Right cardiac atrium (tissue), 5 donors: ENCODE measurements around the gene INPP5D. TPM values are rescaled to one million over a fixed set of nuclear protein-coding genes. Genes with fewer than 3 reads are reported as not detected.

Experiments
- ATAC-seq, 2 donors: fragments of 200-7000 bp; cut with Tn5 transposase; one replicate each; pipeline versions ENCODE4 v1.8.0 to v1.9.1; 2020; ENCODE audit warnings: moderate library complexity in 2 of 2, mild to moderate bottlenecking in 1 of 2
- DNase-seq, 3 donors: peaks; one replicate each; pipeline ENCODE4 v3.0.0-alpha.2; 2020
- H3K27ac ChIP-seq: one replicate; pipeline ENCODE4 v1.5.1; 2013; ENCODE audit warnings: mild to moderate bottlenecking, low read length, control low read depth, moderate library complexity
- H3K27me3 ChIP-seq: one replicate; pipeline ENCODE4 v1.6.1; 2013; ENCODE audit not compliant: control insufficient read depth, insufficient read depth
- H3K4me1 ChIP-seq: one replicate; pipeline ENCODE4 v1.6.1; 2013; ENCODE audit warnings: low read length; ENCODE audit not compliant: control insufficient read depth, insufficient read depth
- H3K4me3 ChIP-seq: one replicate; pipeline ENCODE4 v1.5.1; 2013; ENCODE audit warnings: low read length, control low read depth
- H3K9me3 ChIP-seq: one replicate; pipeline ENCODE4 v1.6.1; 2013; ENCODE audit warnings: low read length; ENCODE audit not compliant: control insufficient read depth
- WGBS: extraction: QIAGEN DNeasy Blood & Tissue Kit; methylation state at CpG from one replicate; pipeline ENCODE4 v1.1.7; 2013; 5-methylcytosine and 5-hydroxymethylcytosine counted together
- intact Hi-C, 4 donors: fragments of 100-400 bp; cut with DNase I; formaldehyde crosslinking; loops; one replicate each; pipeline versions ENCODE4 v1.11.0 to v1.14.0; 2022 to 2023
- polyA plus RNA-seq: library from polyadenylated mRNA; stranded (reverse); fragments of 200-250 nt; gene quantifications from one replicate; pipeline ENCODE4 v1.2.3, GENCODE V29; 2013
- total RNA-seq, 4 donors: library from RNA; stranded (reverse); fragmentation: NEBNext Ultra II Directional; extraction: Animal tissue kit (Norgen Biotek cat#: 25700); gene quantifications; one replicate each; pipeline ENCODE4 v1.2.1, GENCODE V29; 2021
- donor health status: healthy with polysubstance abuse.
- donor health status: DM: no; HTN: yes; CAD: no.
- donor health status: DM: no; HTN: no; CAD: no.
- donor health status: DM: no; HTN: yes; CAD: no; lungs with severe emphysema.
- donor health status: DM: yes; HTN: yes; CAD: no.

The INPP5D gene
- total and polyA plus RNA-seq, 5 donors, result 3.6 to 7.8 (median 6.9) TPM

DNA sequence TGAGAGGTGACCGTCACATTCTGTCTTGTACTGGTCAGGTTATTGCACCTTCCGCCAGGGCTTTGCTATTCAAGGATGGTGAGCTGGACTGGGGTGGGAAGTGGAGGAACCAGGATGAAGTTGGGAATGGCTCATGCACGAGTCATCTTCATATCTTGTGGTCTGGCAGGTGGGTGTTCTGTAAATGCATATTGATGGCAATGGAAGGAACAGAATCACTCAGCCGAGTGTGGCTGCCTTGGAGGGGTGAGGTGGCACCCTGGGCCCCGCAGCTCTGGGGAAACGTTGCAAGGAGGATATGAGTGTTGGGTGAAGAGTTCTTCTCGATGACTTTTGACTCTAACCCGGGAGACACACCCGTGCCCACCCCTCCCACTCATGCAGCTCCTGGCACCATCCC, 26.5 kb upstream of the INPP5D start:
- Histone ChIP-seq H3K9me3 (no peaks in the 10 kb centered on the region), H3K4me1 (no peaks in the 10 kb centered on the region), H3K27me3 (no peaks in the 10 kb centered on the region), H3K27ac (no peak overlapping the region), H3K4me3 (no peak overlapping the region)
- ATAC-seq, result no peak
- 83% methylated on average over 9 of the region's 9 CpGs for WGBS
- intact Hi-C loops, result no loop called here
- DNase-seq, result no peak

DNA sequence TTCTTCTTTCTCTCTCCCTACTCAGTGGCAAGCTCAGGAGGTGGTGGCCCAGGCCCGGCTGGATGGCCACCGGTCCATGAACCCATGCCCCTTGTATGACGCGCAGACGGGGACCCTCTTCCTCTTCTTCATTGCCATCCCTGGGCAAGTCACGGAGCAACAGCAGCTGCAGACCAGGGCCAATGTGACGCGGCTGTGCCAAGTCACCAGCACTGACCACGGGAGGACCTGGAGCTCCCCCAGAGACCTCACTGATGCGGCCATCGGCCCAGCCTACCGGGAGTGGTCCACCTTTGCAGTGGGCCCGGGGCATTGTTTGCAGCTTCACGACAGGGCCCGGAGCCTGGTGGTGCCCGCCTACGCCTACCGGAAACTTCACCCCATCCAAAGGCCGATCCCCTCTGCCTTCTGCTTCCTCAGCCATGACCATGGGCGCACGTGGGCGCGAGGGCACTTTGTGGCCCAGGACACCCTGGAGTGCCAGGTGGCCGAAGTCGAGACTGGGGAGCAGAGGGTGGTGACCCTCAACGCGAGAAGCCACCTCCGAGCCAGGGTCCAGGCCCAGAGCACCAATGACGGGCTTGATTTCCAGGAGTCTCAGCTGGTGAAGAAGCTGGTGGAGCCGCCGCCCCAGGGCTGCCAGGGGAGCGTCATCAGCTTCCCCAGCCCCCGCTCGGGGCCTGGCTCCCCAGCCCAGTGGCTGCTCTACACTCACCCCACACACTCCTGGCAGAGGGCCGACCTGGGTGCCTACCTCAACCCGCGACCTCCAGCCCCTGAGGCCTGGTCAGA, 25.9 kb upstream of the INPP5D start:
- Histone ChIP-seq H3K9me3 (no peaks in the 10 kb centered on the region), H3K4me1 (no peaks in the 10 kb centered on the region), H3K4me3 (no peak overlapping the region), H3K27ac (no peak overlapping the region), H3K27me3 (no peaks in the 10 kb centered on the region)
- WGBS, result 95% methylated on average over 37 of the region's 37 CpGs
- peak in 1 of 2 donors; percentile 20 for ATAC-seq
- intact Hi-C loops, result no loop called here
- no peak for DNase-seq

DNA sequence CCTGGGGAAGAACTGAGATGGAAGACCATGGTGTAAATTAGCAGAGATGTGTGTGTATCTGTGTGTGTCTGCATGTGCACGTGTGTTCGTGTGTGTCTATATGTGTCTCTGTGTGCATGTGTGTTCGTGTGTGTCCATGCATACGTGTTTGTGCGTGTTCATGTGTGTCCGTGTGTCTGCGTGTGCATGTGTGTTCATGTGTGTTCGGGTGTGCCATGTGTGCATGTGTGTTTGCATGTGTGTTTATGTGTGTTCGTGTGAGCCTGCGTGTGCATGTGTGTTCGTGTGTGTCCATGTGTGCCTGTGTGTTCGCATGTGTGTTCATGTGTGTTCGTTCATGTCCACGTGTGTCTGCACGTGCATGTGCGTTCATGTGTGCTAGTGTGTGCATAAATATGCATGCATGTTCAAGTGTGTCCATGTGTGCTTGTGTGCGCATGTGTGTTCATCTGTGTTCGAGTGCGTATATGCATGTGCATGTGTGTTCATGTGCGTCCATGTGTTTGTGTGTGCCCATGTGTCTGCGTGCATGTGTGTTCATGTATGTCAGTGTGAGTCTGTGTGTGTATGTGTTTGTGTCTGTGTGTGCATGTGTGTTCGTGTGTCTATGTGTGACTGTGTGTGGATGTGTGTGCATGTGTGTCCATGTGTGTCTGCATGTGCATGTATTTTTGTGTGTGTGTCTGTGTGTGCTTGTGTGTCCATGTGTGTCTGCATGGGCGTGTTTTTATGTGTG, 24.5 kb upstream of the INPP5D start:
- DNase-seq (no peak), ATAC-seq (no peak)
- no peaks in the 10 kb centered on the region for H3K27me3 ChIP-seq
- H3K27ac ChIP-seq, result no peak overlapping the region
- H3K4me1 ChIP-seq, result no peaks in the 10 kb centered on the region
- H3K9me3 ChIP-seq, result no peaks in the 10 kb centered on the region
- intact Hi-C loops, result no loop called here
- H3K4me3 ChIP-seq, result no peak overlapping the region
- WGBS, result 92% methylated on average over 23 of the region's 23 CpGs

DNA sequence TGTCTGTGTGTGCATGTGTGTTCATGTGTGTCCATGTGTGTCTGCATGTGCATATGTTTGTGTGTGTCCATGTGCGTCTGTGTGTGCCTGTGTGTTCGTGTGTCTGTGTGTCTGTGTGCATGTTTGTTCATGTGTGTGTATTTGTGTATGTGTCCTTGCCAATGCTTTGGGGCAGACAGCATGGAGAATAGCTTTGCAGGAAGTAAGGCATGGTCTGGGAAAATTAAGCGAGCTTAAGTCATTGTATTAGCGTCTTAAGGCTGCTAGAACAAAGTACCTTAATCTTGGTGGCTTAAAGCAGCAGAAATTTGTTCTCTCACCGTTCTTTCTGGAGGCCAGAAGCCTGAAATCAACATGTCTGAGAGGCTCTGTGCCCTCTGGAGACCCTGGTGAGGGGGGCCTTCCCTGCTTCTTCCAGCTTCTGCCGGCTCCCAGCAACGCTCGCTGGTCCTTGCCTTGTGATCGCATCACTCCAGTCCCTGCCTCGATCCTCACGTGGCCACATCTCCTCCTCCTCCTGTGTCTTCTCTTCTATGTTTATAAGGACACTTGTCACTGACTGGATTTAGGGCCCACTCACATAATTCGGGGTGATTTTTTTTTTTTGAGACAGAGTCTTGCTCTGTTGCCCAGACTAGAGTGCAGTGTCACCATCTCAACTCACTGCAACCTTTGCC, 23.8 kb upstream of the INPP5D start:
- no peaks in the 10 kb centered on the region for H3K27me3 ChIP-seq
- H3K27ac ChIP-seq, result no peak overlapping the region
- no peaks in the 10 kb centered on the region for H3K4me1 ChIP-seq
- ATAC-seq (no peak), DNase-seq (no peak)
- H3K4me3 ChIP-seq, result no peak overlapping the region
- H3K9me3 ChIP-seq, result no peaks in the 10 kb centered on the region
- intact Hi-C loops, result no loop called here
- WGBS, result 91% methylated on average over 12 of the region's 12 CpGs

DNA sequence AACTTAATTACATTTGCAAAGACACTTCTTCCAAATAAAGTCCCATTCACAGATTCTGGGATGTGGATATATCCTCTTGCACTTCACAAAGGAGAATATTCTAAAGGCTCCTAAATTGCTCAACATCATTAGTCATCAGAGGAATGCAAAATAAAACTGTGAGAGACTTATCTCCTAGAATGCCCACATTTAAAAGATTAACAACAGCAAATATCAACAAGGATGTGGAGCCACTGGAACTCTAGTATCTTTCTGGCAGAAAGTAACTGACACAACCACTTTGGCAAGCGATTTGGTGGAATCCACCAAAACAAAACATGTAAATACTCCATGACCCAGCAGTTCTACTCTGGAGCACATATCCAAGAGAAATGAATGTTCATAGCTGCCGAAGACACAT, 23.1 kb upstream of the INPP5D start:
- ATAC-seq (no peak), DNase-seq (no peak)
- 89% methylated on average over 2 of the region's 2 CpGs for WGBS
- Histone ChIP-seq H3K4me3 (no peak overlapping the region), H3K9me3 (no peaks in the 10 kb centered on the region), H3K27ac (no peak overlapping the region), H3K27me3 (no peaks in the 10 kb centered on the region), H3K4me1 (no peaks in the 10 kb centered on the region)
- intact Hi-C loops, result no loop called here

DNA sequence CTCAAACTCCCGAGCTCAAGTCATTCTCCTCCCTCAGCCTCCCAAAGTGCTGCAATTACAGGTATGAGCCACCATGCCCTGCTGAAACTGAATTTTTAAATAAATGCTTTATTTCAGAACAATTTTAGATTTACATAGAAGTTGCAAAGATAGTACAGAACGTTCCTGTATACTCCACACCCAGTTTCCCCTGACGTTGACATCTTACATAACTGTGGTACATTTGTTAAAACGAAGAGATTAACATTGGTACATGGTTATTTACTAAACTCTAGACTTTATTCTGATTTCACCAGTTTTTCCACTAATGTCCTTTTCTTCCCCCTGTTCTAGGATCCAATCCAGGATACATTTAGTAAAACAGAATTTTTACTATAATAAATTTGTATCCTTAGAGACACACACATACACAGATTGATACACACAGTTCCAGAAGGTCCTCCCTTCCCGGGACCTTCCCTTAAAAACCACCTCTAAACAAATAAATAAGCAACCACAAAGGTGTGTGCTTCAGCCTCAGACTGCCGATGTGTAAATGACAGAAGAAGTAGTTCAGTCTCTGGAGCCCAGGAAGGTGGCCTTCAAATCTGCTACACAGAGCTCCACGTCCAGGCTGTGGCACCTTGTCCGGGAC, 20.8 kb upstream of the INPP5D start:
- 83% methylated on average over 8 of the region's 8 CpGs for WGBS
- intact Hi-C loops, result no loop called here
- no peak overlapping the region for H3K4me3 ChIP-seq
- H3K4me1 ChIP-seq, result no peaks in the 10 kb centered on the region
- H3K27ac ChIP-seq, result no peak overlapping the region
- no peak for DNase-seq
- H3K9me3 ChIP-seq, result no peaks in the 10 kb centered on the region
- H3K27me3 ChIP-seq, result no peaks in the 10 kb centered on the region
- ATAC-seq, result no peak

DNA sequence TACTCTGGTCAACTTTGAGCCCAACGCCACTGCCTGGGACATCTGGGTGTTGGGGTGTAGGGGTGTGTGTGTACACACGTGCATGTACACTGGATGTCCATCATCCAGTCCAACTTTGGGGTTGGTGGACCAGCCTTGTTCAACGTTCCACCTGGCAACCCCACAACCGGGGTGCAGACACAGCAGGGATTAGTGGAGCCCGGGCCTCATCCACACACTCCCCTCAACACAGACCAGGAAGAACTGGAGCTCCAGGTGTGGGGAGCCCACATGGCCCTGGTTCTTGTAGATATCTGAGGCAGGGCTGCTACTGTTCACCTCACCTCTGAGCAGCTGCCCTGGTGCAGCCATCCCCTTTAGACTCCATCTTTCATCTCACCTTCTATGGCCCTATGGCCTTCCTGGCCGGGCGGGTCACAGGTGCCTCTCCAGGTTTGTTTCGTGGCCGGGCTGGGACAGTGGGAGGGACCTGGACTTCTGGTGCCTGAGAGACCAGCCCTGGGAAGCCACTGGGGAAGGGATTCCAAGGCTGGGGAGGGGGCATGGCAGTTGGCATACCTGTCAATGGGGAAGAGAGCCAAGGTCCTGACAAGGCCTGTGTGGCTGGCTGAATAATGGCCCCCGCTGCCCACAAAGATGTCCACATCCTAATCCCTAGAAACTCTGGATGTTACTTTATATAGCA, 20.2 kb upstream of the INPP5D start:
- WGBS, result 89% methylated on average over 10 of the region's 10 CpGs
- intact Hi-C loops, result no loop called here
- H3K4me1 ChIP-seq, result no peaks in the 10 kb centered on the region
- ATAC-seq (no peak), DNase-seq (no peak)
- H3K27ac ChIP-seq, result no peak overlapping the region
- H3K27me3 ChIP-seq, result no peaks in the 10 kb centered on the region
- no peak overlapping the region for H3K4me3 ChIP-seq
- H3K9me3 ChIP-seq, result no peaks in the 10 kb centered on the region

DNA sequence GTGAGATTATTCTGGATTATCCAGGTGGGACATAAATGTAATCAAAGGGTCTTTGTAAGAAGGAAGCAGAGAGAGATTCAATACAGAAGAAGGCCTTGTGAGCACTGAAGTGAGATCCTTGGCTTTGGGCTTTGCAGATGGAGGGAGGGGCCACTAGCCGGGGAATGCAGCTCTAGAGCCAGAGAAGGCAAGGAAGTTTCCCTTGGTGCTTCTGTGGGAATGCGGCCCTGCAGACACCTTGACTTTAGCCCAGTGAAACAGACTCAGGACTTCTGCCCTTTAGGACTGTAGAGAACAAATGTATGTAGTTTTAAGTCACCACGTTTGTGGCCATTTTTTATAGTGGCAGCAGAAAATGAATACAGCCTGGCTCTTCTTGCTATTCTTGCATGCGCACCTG, 19.6 kb upstream of the INPP5D start:
- intact Hi-C loops, result no loop called here
- 86% methylated on average over 4 of the region's 4 CpGs for WGBS
- no peaks in the 10 kb centered on the region for H3K9me3 ChIP-seq
- no peak overlapping the region for H3K27ac ChIP-seq
- H3K4me1 ChIP-seq, result no peaks in the 10 kb centered on the region
- DNase-seq, result no peak
- H3K4me3 ChIP-seq, result no peak overlapping the region
- no peaks in the 10 kb centered on the region for H3K27me3 ChIP-seq
- ATAC-seq, result no peak

DNA sequence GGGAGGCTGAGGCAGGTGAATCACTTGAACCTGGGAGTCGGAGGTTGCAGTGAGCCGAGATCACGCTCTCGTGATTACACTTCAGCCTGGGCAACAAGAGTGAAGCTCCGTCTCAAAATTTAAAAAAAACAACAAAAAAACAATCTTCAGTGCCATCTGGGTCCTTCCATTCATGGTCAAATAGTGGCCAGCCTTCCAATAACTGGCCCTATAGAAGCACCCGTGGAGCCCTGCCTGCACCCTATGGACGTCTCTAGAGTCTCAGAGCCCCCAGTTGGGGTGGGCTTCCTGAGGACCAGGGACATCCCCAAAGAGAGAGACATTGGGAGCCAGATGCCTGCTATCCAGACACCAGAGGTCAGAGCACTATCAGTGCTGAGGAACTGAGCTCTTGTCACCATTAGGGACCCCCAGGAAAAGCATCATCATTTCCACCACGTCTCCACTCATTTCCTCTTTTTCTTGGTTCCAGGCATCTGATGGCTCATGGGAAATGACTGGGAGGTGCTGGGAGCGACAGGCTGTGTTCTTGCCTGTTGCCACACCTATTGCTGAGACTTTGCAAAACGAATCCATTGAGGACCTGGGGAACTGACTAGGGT, 18.3 kb upstream of the INPP5D start:
- Histone ChIP-seq H3K4me1 (no peaks in the 10 kb centered on the region), H3K4me3 (no peak overlapping the region), H3K27me3 (no peaks in the 10 kb centered on the region), H3K9me3 (no peaks in the 10 kb centered on the region), H3K27ac (no peak overlapping the region)
- peak in 1 of 2 donors; percentile 7 for ATAC-seq
- WGBS, result 72% methylated on average over 10 of the region's 10 CpGs
- no peak for DNase-seq
- intact Hi-C loops, result no loop called here

DNA sequence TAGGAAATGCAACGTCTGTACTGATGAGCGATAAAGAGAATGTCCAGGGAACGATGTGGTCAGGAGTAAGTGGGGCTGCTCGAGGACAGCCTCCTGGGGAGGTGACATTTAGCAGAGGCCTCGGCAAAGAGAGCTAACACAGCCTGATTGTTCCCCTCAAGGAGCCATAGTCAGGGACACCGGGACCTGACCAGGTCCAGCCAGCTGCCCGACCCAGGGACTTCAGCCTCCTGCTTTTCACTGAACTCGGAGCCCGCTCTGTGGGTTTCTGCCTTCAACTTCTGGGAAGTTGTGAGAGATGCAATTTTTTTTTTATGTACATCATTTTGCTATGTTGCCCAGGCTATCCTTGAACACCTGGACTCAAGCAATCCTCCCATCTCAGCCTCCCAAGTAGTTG, 17.6 kb upstream of the INPP5D start:
- H3K27ac ChIP-seq, result no peak overlapping the region
- H3K27me3 ChIP-seq, result no peaks in the 10 kb centered on the region
- DNase-seq, result no peak
- H3K4me3 ChIP-seq, result no peak overlapping the region
- ATAC-seq, result no peak
- 88% methylated on average over 9 of the region's 9 CpGs for WGBS
- H3K9me3 ChIP-seq, result no peaks in the 10 kb centered on the region
- intact Hi-C loops, result no loop called here
- H3K4me1 ChIP-seq, result no peaks in the 10 kb centered on the region
